ENCODE measurements around the gene MOB3B.

- TF ChIP-seq USF1 (IDR thresholded peaks at IDR 0.05; ENCODE audit: borderline replicate concordance, low read depth), result no peak
- no peak for TF ChIP-seq CTCF (IDR thresholded peaks at IDR 0.05)
- no peak for TF ChIP-seq NRF1 (IDR thresholded peaks at IDR 0.05; ENCODE audit: low read depth, low read length)
- TF ChIP-seq SIN3A (IDR thresholded peaks at IDR 0.05; ENCODE audit: borderline replicate concordance, low read depth, low read length), result no peak
- no peak for TF ChIP-seq MAX (IDR thresholded peaks at IDR 0.05; ENCODE audit: low read depth)
- TF ChIP-seq USF2 (IDR thresholded peaks at IDR 0.05; ENCODE audit: borderline replicate concordance, low read depth, low read length), result no peak
- TF ChIP-seq REST (IDR thresholded peaks at IDR 0.05; ENCODE audit: low read depth, low read length), result no peak
Measured at GRCh38 chr9:27338527-27338903, 191.1 kb downstream of the MOB3B start.
